GM12801 (cell line): ENCODE data around the gene SOWAHA.

Experiments used
- TF ChIP-seq, protein P1 (sequence below): IDR thresholded peaks from one replicate; pipeline ENCODE4 v1.5.1; 2011; ENCODE audit warnings: control low read depth; ENCODE audit not compliant: insufficient read length; ENCODE audit errors: extremely low read depth

The SOWAHA gene

DNA sequence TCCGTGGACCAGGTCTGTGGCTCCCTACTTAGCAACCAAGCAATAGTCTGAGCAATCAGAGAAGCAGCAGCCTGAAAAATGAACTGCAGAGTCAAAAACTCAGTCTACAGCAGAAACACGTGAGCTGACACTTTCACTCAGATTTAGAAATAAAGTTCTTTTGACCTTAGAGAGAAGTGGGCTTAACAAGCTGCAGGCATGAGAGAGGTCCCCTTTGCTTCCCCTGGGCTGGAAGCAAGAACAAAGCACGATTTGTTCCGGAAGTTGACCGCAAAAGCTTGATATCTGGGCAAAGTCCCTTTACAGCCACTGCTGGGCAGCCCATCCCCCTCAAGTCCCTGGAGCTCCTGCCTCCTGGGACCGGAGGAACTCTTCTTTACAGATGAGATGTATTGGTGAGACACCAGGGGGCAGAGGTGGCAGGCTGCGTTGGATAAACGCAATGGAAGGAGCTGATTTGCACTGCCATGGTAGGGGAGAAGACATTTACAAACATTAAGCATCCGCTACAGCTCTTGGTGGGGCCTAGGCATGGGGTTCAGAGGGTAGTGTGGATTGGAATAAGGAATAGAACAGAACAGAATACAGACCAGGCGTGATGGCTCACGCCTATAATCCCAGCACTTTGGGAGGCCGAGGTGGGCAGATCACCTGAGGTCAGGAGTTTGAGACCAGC, 5.8 kb upstream of the SOWAHA start:
- TF ChIP-seq, protein P1, sequence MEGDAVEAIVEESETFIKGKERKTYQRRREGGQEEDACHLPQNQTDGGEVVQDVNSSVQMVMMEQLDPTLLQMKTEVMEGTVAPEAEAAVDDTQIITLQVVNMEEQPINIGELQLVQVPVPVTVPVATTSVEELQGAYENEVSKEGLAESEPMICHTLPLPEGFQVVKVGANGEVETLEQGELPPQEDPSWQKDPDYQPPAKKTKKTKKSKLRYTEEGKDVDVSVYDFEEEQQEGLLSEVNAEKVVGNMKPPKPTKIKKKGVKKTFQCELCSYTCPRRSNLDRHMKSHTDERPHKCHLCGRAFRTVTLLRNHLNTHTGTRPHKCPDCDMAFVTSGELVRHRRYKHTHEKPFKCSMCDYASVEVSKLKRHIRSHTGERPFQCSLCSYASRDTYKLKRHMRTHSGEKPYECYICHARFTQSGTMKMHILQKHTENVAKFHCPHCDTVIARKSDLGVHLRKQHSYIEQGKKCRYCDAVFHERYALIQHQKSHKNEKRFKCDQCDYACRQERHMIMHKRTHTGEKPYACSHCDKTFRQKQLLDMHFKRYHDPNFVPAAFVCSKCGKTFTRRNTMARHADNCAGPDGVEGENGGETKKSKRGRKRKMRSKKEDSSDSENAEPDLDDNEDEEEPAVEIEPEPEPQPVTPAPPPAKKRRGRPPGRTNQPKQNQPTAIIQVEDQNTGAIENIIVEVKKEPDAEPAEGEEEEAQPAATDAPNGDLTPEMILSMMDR: no peak

DNA sequence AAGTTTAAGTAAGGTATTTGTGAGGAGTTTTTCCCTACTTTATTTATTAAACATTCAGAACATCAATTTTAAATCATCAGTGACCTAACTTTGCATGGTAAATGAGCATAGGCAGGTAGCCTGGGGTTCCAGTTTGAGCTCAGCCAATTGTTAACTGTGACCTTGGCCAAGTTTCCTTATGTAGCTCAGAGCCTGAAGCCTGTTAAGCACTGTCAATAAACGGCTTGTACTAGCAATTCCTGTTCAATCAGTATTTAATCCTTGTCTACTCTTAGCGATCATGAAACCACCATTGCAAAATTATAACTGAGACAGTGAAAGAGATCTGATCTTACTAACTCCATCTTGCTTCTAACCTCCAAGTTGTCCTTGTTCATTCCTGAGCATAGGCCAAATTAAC, 4.7 kb upstream of the SOWAHA start:
- TF ChIP-seq, protein P1: no peak

- TF ChIP-seq, protein P1: no peak
Observed at GRCh38 chr5:132808866-132809265, 4.2 kb upstream of the SOWAHA start.

DNA sequence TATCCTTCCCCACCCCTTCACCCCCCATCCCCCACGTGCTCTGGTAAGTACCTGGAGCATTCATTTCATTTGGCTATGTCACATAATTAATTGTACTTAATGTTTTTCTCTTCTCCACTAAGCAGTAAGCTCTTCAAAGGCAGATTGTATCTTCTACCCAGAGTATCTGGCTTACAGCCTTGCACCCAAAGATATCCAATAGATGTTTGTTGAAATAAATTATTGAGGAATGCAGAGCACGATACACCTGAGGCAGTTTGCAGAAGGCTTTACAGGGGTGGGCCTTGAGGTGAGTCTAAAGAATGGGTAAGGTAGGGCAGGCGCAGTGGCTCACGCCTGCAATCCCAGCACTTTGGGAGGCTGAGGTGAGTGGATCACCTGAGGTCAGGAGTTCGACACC, 2.5 kb upstream of the SOWAHA start:
- TF ChIP-seq, protein P1: no peak

GRCh38 chr5:132812123-132812765, 858 bp upstream of the SOWAHA start:
- TF ChIP-seq, protein P1: no peak

- TF ChIP-seq, protein P1: no peak
Observed at GRCh38 chr5:132813599-132814502, 749 bp downstream of the SOWAHA start.
